Measurements from ENCODE around the gene SLC40A1.

- TF ChIP-seq POLR2AphosphoS5 (IDR thresholded peaks at IDR 0.05; ENCODE audit: low read depth, low read length) (no peak), SIN3A (IDR thresholded peaks at IDR 0.05; ENCODE audit: borderline replicate concordance, insufficient read depth, low read length) (no peak), TAF1 (IDR thresholded peaks at IDR 0.05; ENCODE audit: borderline replicate concordance, insufficient read depth, low read length) (no peak), FOXP2 (optimal IDR thresholded peaks at IDR 0.05; ENCODE audit: borderline replicate concordance, extremely low read depth, extremely low read length, insufficient read depth) (no peak)
- TF ChIP-seq, protein P1, sequence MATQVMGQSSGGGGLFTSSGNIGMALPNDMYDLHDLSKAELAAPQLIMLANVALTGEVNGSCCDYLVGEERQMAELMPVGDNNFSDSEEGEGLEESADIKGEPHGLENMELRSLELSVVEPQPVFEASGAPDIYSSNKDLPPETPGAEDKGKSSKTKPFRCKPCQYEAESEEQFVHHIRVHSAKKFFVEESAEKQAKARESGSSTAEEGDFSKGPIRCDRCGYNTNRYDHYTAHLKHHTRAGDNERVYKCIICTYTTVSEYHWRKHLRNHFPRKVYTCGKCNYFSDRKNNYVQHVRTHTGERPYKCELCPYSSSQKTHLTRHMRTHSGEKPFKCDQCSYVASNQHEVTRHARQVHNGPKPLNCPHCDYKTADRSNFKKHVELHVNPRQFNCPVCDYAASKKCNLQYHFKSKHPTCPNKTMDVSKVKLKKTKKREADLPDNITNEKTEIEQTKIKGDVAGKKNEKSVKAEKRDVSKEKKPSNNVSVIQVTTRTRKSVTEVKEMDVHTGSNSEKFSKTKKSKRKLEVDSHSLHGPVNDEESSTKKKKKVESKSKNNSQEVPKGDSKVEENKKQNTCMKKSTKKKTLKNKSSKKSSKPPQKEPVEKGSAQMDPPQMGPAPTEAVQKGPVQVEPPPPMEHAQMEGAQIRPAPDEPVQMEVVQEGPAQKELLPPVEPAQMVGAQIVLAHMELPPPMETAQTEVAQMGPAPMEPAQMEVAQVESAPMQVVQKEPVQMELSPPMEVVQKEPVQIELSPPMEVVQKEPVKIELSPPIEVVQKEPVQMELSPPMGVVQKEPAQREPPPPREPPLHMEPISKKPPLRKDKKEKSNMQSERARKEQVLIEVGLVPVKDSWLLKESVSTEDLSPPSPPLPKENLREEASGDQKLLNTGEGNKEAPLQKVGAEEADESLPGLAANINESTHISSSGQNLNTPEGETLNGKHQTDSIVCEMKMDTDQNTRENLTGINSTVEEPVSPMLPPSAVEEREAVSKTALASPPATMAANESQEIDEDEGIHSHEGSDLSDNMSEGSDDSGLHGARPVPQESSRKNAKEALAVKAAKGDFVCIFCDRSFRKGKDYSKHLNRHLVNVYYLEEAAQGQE (IDR thresholded peaks at IDR 0.05; ENCODE audit: insufficient read depth in 1 of 2, low read depth in 2 of 2, low read length in 2 of 2): no peak
Measured at GRCh38 chr2:189574793-189575475, 5.7 kb downstream of the SLC40A1 start.
